HCT116 (cell line): ENCODE measurements around the gene MTMR12. TPM values are rescaled to one million over a fixed set of nuclear protein-coding genes. Genes with fewer than 3 reads are reported as not detected.
"Not testable (repeated sequence)": the region's sequence is repeated elsewhere in the genome, so short reads cannot be mapped to it uniquely, and the experiment has no call there.

ENCODE experiments used
- ATAC-seq: fragments of 200-7000 bp; cut with Tn5 transposase; 2 replicates; pipeline ENCODE4 v1.9.1; 2020; ENCODE audit warnings: mild to moderate bottlenecking, moderate library complexity
- BruUV-seq: library from RNA; stranded (reverse); fragments of 400-500 nt; replicated peaks from 2 replicates; lab custom pipeline; 2021; lab: Mats Ljungman, UMichigan
- CTCF ChIA-PET: fragments of 300-600 bp; sonication (Branson Sonifier 250); formaldehyde crosslinking; loops from one replicate; lab custom pipeline; 2021; ENCODE audit warnings: antibody characterized with exemption; lab: Charles Lee
- POLR2A ChIA-PET: fragments of 300-600, 350-600 bp; sonication (Branson Sonifier 250); formaldehyde crosslinking; loops from one replicate; lab custom pipeline; 2021; ENCODE audit warnings: antibody characterized with exemption; lab: Charles Lee
- RAD21 ChIA-PET, 2 experiments: fragments of 300-600 bp; sonication (Branson Sonifier 250); formaldehyde crosslinking; loops; one replicate each; lab custom pipeline; 2023; ENCODE audit warnings: low total read pairs in 2 of 2; ENCODE audit not compliant: uncharacterized antibody in 2 of 2, unreplicated experiment in 2 of 2, low non-redundant PET in 1 of 2; lab: Charles Lee
- DNase-seq: peaks from one replicate; pipeline ENCODE4 v3.0.0-alpha.2; 2010; ENCODE audit warnings: low read depth, low spot score
- H2AFZ ChIP-seq: fragments of 200-600 bp; shearing (Covaris generic), sonication (generic); 2 replicates; pipeline ENCODE4 v1.6.1; 2017; ENCODE audit warnings: low read depth, mixed run types, mixed read lengths, antibody characterized with exemption, low read length; ENCODE audit not compliant: poor library complexity, severe bottlenecking
- H3K27ac ChIP-seq: 2 replicates; pipeline ENCODE4 v1.5.1; 2012; ENCODE audit warnings: low read depth, low read length
- H3K27me3 ChIP-seq: fragments of 200-600 bp; sonication (generic); 2 replicates; pipeline ENCODE4 v1.6.1; 2016; ENCODE audit warnings: mixed run types, low read length, mixed read lengths; ENCODE audit not compliant: insufficient read depth
- H3K36me3 ChIP-seq, 2 experiments: fragments of 200-500 bp in 1 of 2; fragments of 200-600 bp in 1 of 2; sonication (Bioruptor generic) in 1 of 2; sonication (generic) in 1 of 2; 2 replicates each; pipeline versions ENCODE4 v1.5.1 to v1.6.1; 2014 to 2016; ENCODE audit warnings: low read length in 2 of 2, inconsistent platforms in 1 of 2, mixed read lengths in 1 of 2, mixed run types in 1 of 2; ENCODE audit not compliant: insufficient read depth in 2 of 2, control insufficient read depth in 1 of 2
- H3K4me1 ChIP-seq, 2 experiments: fragments of 200-600 bp in 1 of 2; sonication (generic) in 1 of 2; 2 replicates each; pipeline versions ENCODE4 v1.5.1 to v1.6.1; 2012 to 2017; ENCODE audit warnings: low read length in 2 of 2, inconsistent platforms in 1 of 2, mild to moderate bottlenecking in 1 of 2, mixed read lengths in 1 of 2, mixed run types in 1 of 2, moderate library complexity in 1 of 2; ENCODE audit not compliant: insufficient read depth in 2 of 2, control insufficient read depth in 1 of 2
- H3K4me2 ChIP-seq: fragments of 200-600 bp; sonication (generic); 2 replicates; pipeline ENCODE4 v1.6.1; 2017; ENCODE audit warnings: mixed run types, low read length, mixed read lengths
- H3K4me3 ChIP-seq, 2 experiments: fragments of 200-600 bp in 1 of 2; sonication (generic) in 1 of 2; replicated peaks in 1 of 2; 2 replicates each; pipeline ENCODE4 v1.5.1; 2011 to 2016; ENCODE audit warnings: low read length in 2 of 2, control low read depth in 1 of 2, low read depth in 1 of 2, mild to moderate bottlenecking in 1 of 2, mixed read lengths in 1 of 2, mixed run types in 1 of 2
- H3K79me2 ChIP-seq: fragments of 200-600 bp; sonication (generic); 2 replicates; pipeline ENCODE4 v1.6.1; 2017; ENCODE audit warnings: mild to moderate bottlenecking, mixed run types, low read length, moderate library complexity, mixed read lengths; ENCODE audit not compliant: insufficient read depth
- H3K9ac ChIP-seq: fragments of 200-600 bp; sonication (generic); 2 replicates; pipeline ENCODE4 v1.6.1; 2016; ENCODE audit warnings: low read length, mixed read lengths
- H3K9me2 ChIP-seq: fragments of 200-600 bp; sonication (generic), shearing (Covaris generic); 2 replicates; pipeline ENCODE4 v1.6.1; 2017; ENCODE audit warnings: mixed run types, mild to moderate bottlenecking, moderate library complexity; ENCODE audit not compliant: insufficient read depth
- H3K9me3 ChIP-seq, 2 experiments: fragments of 200-500 bp in 1 of 2; fragments of 200-600 bp in 1 of 2; sonication (Bioruptor generic) in 1 of 2; sonication (generic) in 1 of 2; 2 replicates each; pipeline ENCODE4 v1.6.1; 2014 to 2017; ENCODE audit warnings: low read length in 2 of 2, mixed read lengths in 2 of 2, inconsistent platforms in 1 of 2, low read depth in 1 of 2, mild to moderate bottlenecking in 1 of 2, mixed run types in 1 of 2, moderate library complexity in 1 of 2; ENCODE audit not compliant: control insufficient read depth in 1 of 2, insufficient read depth in 1 of 2
- H4K20me1 ChIP-seq: fragments of 200-600 bp; sonication (generic), shearing (Covaris generic); 2 replicates; pipeline ENCODE4 v1.6.1; 2017; ENCODE audit warnings: mixed run types, mild to moderate bottlenecking, moderate library complexity; ENCODE audit not compliant: insufficient read depth
- CEBPB ChIP-seq: IDR thresholded peaks from 2 replicates; pipeline ENCODE4 v1.6.1; 2012; ENCODE audit warnings: low read depth
- CTCF ChIP-seq, 3 experiments: fragments of 200-600 bp in 1 of 3; sonication (generic) in 1 of 3; IDR thresholded peaks in 2 of 3; conservative IDR thresholded peaks in 1 of 3; 2 replicates each; pipeline ENCODE4 v1.5.1; 2012 to 2017; ENCODE audit warnings: low read depth in 2 of 3, low read length in 2 of 3, antibody characterized with exemption in 1 of 3, borderline replicate concordance in 1 of 3, control low read depth in 1 of 3, mild to moderate bottlenecking in 1 of 3, mixed read lengths in 1 of 3, mixed run types in 1 of 3, moderate library complexity in 1 of 3; ENCODE audit not compliant: insufficient read depth in 1 of 3
- EGR1 ChIP-seq: IDR thresholded peaks from 2 replicates; pipeline ENCODE4 v1.6.1; 2012; ENCODE audit warnings: low read depth
- EZH2phosphoT487 ChIP-seq: fragments of 200-600 bp; IDR thresholded peaks from 2 replicates; pipeline ENCODE4 v1.6.1; 2018; ENCODE audit warnings: antibody characterized with exemption, borderline replicate concordance
- FOSL1 ChIP-seq: IDR thresholded peaks from 2 replicates; pipeline ENCODE4 v1.6.1; 2012; ENCODE audit warnings: low read depth
- JUND ChIP-seq: IDR thresholded peaks from 2 replicates; pipeline ENCODE4 v1.6.1; 2012
- POLR2AphosphoS5 ChIP-seq: IDR thresholded peaks from 2 replicates; pipeline ENCODE4 v1.6.1; 2011; ENCODE audit warnings: mild to moderate bottlenecking, low read depth, low read length, moderate library complexity
- RAD21 ChIP-seq: IDR thresholded peaks from 2 replicates; pipeline ENCODE4 v1.6.1; 2012; ENCODE audit warnings: low read depth, mild to moderate bottlenecking
- SRF ChIP-seq: IDR thresholded peaks from 2 replicates; pipeline ENCODE4 v1.6.1; 2012; ENCODE audit warnings: low read depth
- ZNF274 ChIP-seq: fragments of 200-500 bp; sonication (Bioruptor generic); IDR thresholded peaks from 2 replicates; pipeline ENCODE4 v1.6.1; 2014; ENCODE audit warnings: mild to moderate bottlenecking, low read depth, low read length, inconsistent platforms
- intact Hi-C: fragments of 100-400 bp; cut with micrococcal nuclease; formaldehyde crosslinking; loops from 2 replicates; pipeline ENCODE4 v1.10.0; 2022
- total RNA-seq: library from RNA; stranded (reverse); gene quantifications from one replicate; pipeline ENCODE4 v1.2.1, GENCODE V29; 2021; ENCODE audit not compliant: unreplicated experiment

Gene MTMR12
- total RNA-seq, 1 experiment from 2014 or later, result 27.3 TPM

GRCh38 chr5:32217886-32218396 is 94.8 kb downstream of the MTMR12 start:
- Histone ChIP-seq H4K20me1 (no peaks in the 10 kb centered on the region), H3K9ac (no peak overlapping the region), H3K4me1 (peaks cover under 1 to 5% of the 10 kb centered on the region in 2 experiments; a peak in 3 of 4 replicates), H3K36me3 (no peaks in the 10 kb centered on the region), H3K79me2 (no peaks in the 10 kb centered on the region), H2AFZ (no peak overlapping the region), H3K4me3 (no peak overlapping the region), H3K27ac (no peak overlapping the region), H3K27me3 (no peaks in the 10 kb centered on the region), H3K4me2 (no peak overlapping the region), H3K9me2 (no peaks in the 10 kb centered on the region), H3K9me3 (no peaks in the 10 kb centered on the region)
- no peak for TF ChIP-seq SRF
- TF ChIP-seq POLR2AphosphoS5, result no peak
- TF ChIP-seq FOSL1, result no peak
- no peak for TF ChIP-seq RAD21
- TF ChIP-seq CTCF (IDR thresholded peaks at IDR 0.05 in 2 of 3, conservative IDR thresholded peaks at IDR 0.05 in 1 of 3; ENCODE audit: borderline replicate concordance in 1 of 3, insufficient read depth in 1 of 3, low read depth in 2 of 3, low read length in 2 of 3), result no peak
- no peak for TF ChIP-seq EZH2phosphoT487
- no peak for TF ChIP-seq EGR1
- no peak for TF ChIP-seq CEBPB
- no peak for TF ChIP-seq ZNF274
- no peak for TF ChIP-seq JUND
- no TSS peak for BruUV-seq
- intact Hi-C loops, result no loop called here
- POLR2A ChIA-PET, result no interaction called here
- RAD21 ChIA-PET, result no interaction called here
- ATAC-seq (no peak), DNase-seq (no peak)
- CTCF ChIA-PET, result no interaction called here

GRCh38 chr5:32214344-32214743 is 98.4 kb downstream of the MTMR12 start:
- H3K36me3 ChIP-seq, H3K4me2 ChIP-seq, H3K9ac ChIP-seq, CTCF ChIA-PET, H3K79me2 ChIP-seq, H3K9me2 ChIP-seq, ATAC-seq, H3K27me3 ChIP-seq, H3K27ac ChIP-seq, H3K4me3 ChIP-seq, POLR2A ChIA-PET, H3K9me3 ChIP-seq, H3K4me1 ChIP-seq, H4K20me1 ChIP-seq, DNase-seq, intact Hi-C loops, RAD21 ChIA-PET, BruUV-seq, H2AFZ ChIP-seq: not testable (repeated sequence)
